ENCODE data around the gene FBXO28. TPM values are rescaled to one million over a fixed set of nuclear protein-coding genes. Genes with fewer than 3 reads are reported as not detected.

The FBXO28 gene, protein sequence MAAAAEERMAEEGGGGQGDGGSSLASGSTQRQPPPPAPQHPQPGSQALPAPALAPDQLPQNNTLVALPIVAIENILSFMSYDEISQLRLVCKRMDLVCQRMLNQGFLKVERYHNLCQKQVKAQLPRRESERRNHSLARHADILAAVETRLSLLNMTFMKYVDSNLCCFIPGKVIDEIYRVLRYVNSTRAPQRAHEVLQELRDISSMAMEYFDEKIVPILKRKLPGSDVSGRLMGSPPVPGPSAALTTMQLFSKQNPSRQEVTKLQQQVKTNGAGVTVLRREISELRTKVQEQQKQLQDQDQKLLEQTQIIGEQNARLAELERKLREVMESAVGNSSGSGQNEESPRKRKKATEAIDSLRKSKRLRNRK
- 40.6 TPM for total RNA-seq (ENCODE audit: unreplicated experiment)
- long read RNA-seq, full-length matches to known transcripts, result 4 of 6 reads
- long read RNA-seq, partial matches to known transcripts, result 1 of 6 reads
- long read RNA-seq, other reads (novel, unspliced or antisense), result 1 of 6 reads

DNA sequence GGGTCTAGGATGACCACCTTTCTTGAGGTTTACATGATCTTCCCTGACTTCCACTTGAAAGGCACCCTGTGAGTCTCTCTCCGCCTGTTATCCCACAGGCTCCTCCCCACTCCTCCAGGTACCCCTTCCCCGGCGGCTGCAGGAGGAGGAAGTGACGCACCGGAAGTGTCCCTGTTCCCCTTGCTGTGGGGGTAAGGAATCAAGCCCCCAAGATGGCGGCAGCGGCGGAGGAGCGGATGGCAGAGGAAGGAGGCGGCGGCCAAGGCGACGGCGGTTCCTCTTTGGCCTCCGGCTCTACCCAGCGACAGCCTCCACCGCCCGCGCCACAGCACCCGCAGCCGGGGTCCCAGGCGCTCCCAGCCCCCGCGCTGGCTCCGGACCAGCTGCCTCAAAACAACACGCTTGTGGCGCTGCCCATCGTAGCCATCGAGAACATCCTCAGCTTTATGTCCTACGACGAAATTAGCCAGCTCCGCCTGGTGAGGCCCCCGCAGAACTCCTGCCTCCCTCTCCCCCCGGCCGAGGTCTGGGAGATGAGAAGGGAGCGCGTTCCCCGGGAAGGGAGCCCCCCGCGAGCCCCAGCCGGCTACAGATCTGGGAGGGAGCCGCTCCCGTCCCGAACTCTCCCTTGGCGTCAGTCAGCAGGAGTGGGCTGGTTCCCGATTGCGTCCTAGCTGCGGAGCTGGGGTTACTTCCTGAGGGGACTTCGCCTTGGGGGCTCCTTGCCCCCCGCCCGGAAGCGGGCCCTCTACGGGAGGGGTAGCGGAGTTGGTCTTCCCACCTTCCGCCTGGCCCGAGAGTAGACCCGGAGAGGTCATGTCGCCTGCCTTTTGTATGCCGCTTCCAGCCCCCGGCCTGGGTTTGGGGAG is at the start of gene FBXO28:
TSS of gene FBXO28 (plus strand) at position 194 of the 869 bp plus-strand sequence. CDS start at position 213, 19 bp downstream.
- TF ChIP-seq, protein P1, sequence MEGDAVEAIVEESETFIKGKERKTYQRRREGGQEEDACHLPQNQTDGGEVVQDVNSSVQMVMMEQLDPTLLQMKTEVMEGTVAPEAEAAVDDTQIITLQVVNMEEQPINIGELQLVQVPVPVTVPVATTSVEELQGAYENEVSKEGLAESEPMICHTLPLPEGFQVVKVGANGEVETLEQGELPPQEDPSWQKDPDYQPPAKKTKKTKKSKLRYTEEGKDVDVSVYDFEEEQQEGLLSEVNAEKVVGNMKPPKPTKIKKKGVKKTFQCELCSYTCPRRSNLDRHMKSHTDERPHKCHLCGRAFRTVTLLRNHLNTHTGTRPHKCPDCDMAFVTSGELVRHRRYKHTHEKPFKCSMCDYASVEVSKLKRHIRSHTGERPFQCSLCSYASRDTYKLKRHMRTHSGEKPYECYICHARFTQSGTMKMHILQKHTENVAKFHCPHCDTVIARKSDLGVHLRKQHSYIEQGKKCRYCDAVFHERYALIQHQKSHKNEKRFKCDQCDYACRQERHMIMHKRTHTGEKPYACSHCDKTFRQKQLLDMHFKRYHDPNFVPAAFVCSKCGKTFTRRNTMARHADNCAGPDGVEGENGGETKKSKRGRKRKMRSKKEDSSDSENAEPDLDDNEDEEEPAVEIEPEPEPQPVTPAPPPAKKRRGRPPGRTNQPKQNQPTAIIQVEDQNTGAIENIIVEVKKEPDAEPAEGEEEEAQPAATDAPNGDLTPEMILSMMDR (IDR thresholded peaks at IDR 0.05; ENCODE audit: unreplicated experiment), result no peak
- no peaks in the 10 kb centered on the region for H3K36me3 Mint-ChIP-seq (ENCODE audit: low read depth, unreplicated experiment)
- peak; percentile 81 for DNase-seq (ENCODE audit: low spot score)
- peak within 1 kb of the TSS; percentile 81 for H3K27ac Mint-ChIP-seq (ENCODE audit: unreplicated experiment)
- peaks cover 2% of the 10 kb centered on the region for H3K27me3 Mint-ChIP-seq (ENCODE audit: unreplicated experiment)
- peaks cover 16% of the 10 kb centered on the region for H3K4me1 Mint-ChIP-seq (ENCODE audit: unreplicated experiment)
- H3K4me3 Mint-ChIP-seq (ENCODE audit: unreplicated experiment), result peak within 1 kb of the TSS; percentile 93
- no peaks in the 10 kb centered on the region for H3K9me3 Mint-ChIP-seq (ENCODE audit: unreplicated experiment)

DNA sequence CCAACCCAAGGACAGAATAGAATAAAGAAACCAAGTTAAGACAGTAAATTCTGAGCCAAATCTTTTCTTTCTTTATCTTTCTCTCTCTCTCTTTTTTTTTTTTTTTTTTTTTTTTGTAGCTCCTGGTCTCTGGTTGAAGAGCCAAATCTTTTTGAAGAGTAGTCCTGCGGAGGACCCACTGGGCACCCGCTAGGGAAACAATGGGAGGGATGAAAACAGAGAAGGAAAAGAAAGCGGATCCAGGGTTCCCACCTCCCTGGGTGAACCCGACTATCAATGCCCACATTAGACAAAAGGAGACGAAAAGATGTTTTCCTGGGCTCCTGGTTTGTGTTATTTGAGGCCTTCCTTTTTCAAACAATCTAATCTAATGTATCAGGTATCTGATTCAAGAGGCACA is 49.8 kb upstream of the FBXO28 start:
- no peaks in the 10 kb centered on the region for H3K27me3 Mint-ChIP-seq (ENCODE audit: unreplicated experiment)
- H3K27ac Mint-ChIP-seq (ENCODE audit: unreplicated experiment), result no peak overlapping the region
- no peaks in the 10 kb centered on the region for H3K36me3 Mint-ChIP-seq (ENCODE audit: low read depth, unreplicated experiment)
- no peak for DNase-seq (ENCODE audit: low spot score)
- no peaks in the 10 kb centered on the region for H3K9me3 Mint-ChIP-seq (ENCODE audit: unreplicated experiment)
- H3K4me3 Mint-ChIP-seq (ENCODE audit: unreplicated experiment), result no peak overlapping the region
- TF ChIP-seq, protein P1 (IDR thresholded peaks at IDR 0.05; ENCODE audit: unreplicated experiment), result no peak
- peaks cover 2% of the 10 kb centered on the region for H3K4me1 Mint-ChIP-seq (ENCODE audit: unreplicated experiment)

DNA sequence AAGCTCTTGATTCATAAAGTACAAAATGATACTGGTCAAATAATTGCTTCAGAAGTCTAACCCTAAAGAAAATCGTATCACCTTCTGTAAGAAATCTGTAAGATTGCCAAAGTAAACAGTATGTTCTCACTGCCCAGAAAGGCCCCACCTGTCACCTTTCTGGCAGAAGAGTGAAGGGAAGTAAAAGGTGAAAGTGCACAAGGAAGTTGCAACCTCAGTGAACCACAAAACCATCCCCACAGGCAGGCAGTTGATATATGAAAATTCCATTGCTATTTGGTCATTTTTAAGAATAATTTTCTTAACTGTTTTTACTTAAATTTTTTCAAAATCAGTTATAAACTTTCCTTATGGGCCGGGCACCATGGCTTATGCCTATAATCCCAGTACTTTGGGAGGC is 48.5 kb upstream of the FBXO28 start:
- Mint-ChIP-seq H3K27me3 (ENCODE audit: unreplicated experiment) (no peaks in the 10 kb centered on the region), H3K4me1 (ENCODE audit: unreplicated experiment) (peaks cover 2% of the 10 kb centered on the region), H3K4me3 (ENCODE audit: unreplicated experiment) (no peak overlapping the region), H3K36me3 (ENCODE audit: low read depth, unreplicated experiment) (no peaks in the 10 kb centered on the region), H3K27ac (ENCODE audit: unreplicated experiment) (no peak overlapping the region), H3K9me3 (ENCODE audit: unreplicated experiment) (no peaks in the 10 kb centered on the region)
- DNase-seq (ENCODE audit: low spot score), result no peak
- TF ChIP-seq, protein P1 (IDR thresholded peaks at IDR 0.05; ENCODE audit: unreplicated experiment), result no peak

DNA sequence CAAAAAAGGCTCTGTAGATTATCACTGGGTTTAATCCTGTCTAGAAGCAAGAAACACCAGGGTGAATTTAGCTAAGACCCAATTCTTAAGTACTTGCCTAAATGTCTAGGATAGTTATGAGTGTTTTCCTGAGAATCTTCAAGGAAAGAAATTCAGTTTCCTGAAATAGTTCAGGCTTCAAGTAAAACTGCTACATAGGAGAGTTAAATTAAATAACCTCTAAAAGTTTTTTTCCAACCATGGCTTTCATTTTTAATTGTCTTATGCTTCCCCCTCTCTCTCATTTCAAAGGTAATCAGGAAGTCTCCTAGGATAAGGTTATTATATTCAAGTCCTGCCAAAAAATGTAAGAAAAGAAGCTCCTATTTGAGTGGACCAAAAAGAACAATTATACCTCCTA is 46.7 kb upstream of the FBXO28 start:
- no peak overlapping the region for H3K4me3 Mint-ChIP-seq (ENCODE audit: unreplicated experiment)

More for the DNA sequence above, 46.7 kb upstream of the FBXO28 start:
- Mint-ChIP-seq H3K27me3 (ENCODE audit: unreplicated experiment) (no peaks in the 10 kb centered on the region), H3K4me1 (ENCODE audit: unreplicated experiment) (peaks cover 2% of the 10 kb centered on the region), H3K36me3 (ENCODE audit: low read depth, unreplicated experiment) (no peaks in the 10 kb centered on the region), H3K27ac (ENCODE audit: unreplicated experiment) (no peak overlapping the region), H3K9me3 (ENCODE audit: unreplicated experiment) (no peaks in the 10 kb centered on the region)
- no peak for DNase-seq (ENCODE audit: low spot score)
- TF ChIP-seq, protein P1 (IDR thresholded peaks at IDR 0.05; ENCODE audit: unreplicated experiment), result no peak
